HepG2 (cell line): Measurements from ENCODE around the gene BMI1. TPM values are rescaled to one million over a fixed set of nuclear protein-coding genes. Genes with fewer than 3 reads are reported as not detected.

Experiments
- ESRRA ChIP-seq: sonication (generic); formaldehyde crosslinking; IDR thresholded peaks from 2 replicates; pipeline ENCODE4 v1.5.1; 2020; ENCODE audit warnings: mild to moderate bottlenecking, low read depth, missing genetic modification reagents
- GABPA ChIP-seq, 2 experiments: IDR thresholded peaks; 2 replicates each; pipeline ENCODE4 v1.6.1; 2011 to 2016; ENCODE audit warnings: low read depth in 2 of 2, low read length in 1 of 2, missing biosample characterization in 1 of 2, missing genetic modification characterization in 1 of 2
- IRF2 ChIP-seq: IDR thresholded peaks from 2 replicates; pipeline ENCODE4 v1.6.1; 2018; ENCODE audit warnings: missing genetic modification reagents, missing compliant biosample characterization
- MAX ChIP-seq: IDR thresholded peaks from 2 replicates; pipeline ENCODE4 v1.6.1; 2012; ENCODE audit warnings: inconsistent platforms
- MED1 ChIP-seq: sonication (generic); formaldehyde crosslinking; IDR thresholded peaks from 2 replicates; pipeline ENCODE4 v1.4.0; 2020; ENCODE audit warnings: missing genetic modification reagents
- MTA3 ChIP-seq: sonication (generic); formaldehyde crosslinking; IDR thresholded peaks from 2 replicates; pipeline ENCODE4 v1.4.0; 2020; ENCODE audit warnings: missing genetic modification reagents
- PHF8 ChIP-seq: sonication (generic); formaldehyde crosslinking; IDR thresholded peaks from 2 replicates; pipeline ENCODE4 v1.5.0; 2020; ENCODE audit warnings: missing genetic modification reagents
- POLR2G ChIP-seq: fragments of 200-400 bp; formaldehyde crosslinking; IDR thresholded peaks from 2 replicates; pipeline ENCODE4 v1.6.1; 2018; ENCODE audit warnings: mild to moderate bottlenecking, low read depth, low read length, moderate library complexity
- RAD21 ChIP-seq: fragments of 450-650 bp; formaldehyde crosslinking; IDR thresholded peaks from 2 replicates; pipeline ENCODE4 v1.5.0; 2020; ENCODE audit warnings: mild to moderate bottlenecking
- RBFOX2 ChIP-seq: fragments of 200-400 bp; formaldehyde crosslinking; IDR thresholded peaks from 2 replicates; pipeline ENCODE4 v1.6.1; 2017; ENCODE audit warnings: low read depth, mild to moderate bottlenecking, low read length
- SPEN ChIP-seq: sonication (generic); formaldehyde crosslinking; IDR thresholded peaks from 2 replicates; pipeline ENCODE4 v1.5.1; 2020; ENCODE audit warnings: low read depth, mild to moderate bottlenecking, missing genetic modification reagents
- U2AF2 ChIP-seq: fragments of 200-400 bp; formaldehyde crosslinking; IDR thresholded peaks from 2 replicates; pipeline ENCODE4 v1.6.1; 2017; ENCODE audit warnings: low read depth, mild to moderate bottlenecking, low read length
- ZBTB14 ChIP-seq: sonication (generic); formaldehyde crosslinking; IDR thresholded peaks from 2 replicates; pipeline ENCODE4 v1.4.0; 2020; ENCODE audit warnings: missing genetic modification reagents
- ZFX ChIP-seq: sonication (generic); formaldehyde crosslinking; IDR thresholded peaks from 2 replicates; pipeline ENCODE4 v1.4.0; 2020; ENCODE audit warnings: mild to moderate bottlenecking, low read depth, missing genetic modification reagents, moderate library complexity
- ZNF230 ChIP-seq: sonication (generic); formaldehyde crosslinking; IDR thresholded peaks from 2 replicates; pipeline ENCODE4 v1.4.0; 2020; ENCODE audit warnings: mild to moderate bottlenecking, missing genetic modification reagents
- ZNF263 ChIP-seq: sonication (generic); formaldehyde crosslinking; IDR thresholded peaks from 2 replicates; pipeline ENCODE4 v1.4.0; 2020; ENCODE audit warnings: missing genetic modification reagents
- ZNF382 ChIP-seq: sonication (generic); formaldehyde crosslinking; IDR thresholded peaks from 2 replicates; pipeline ENCODE4 v1.5.0; 2020; ENCODE audit warnings: missing genetic modification reagents, mild to moderate bottlenecking, borderline replicate concordance
- ZNF563 ChIP-seq: sonication (generic); formaldehyde crosslinking; IDR thresholded peaks from 2 replicates; pipeline ENCODE4 v1.8.0; 2022; ENCODE audit warnings: mild to moderate bottlenecking, moderate library complexity, missing genetic modification reagents
- ZUFSP ChIP-seq: sonication (generic); formaldehyde crosslinking; IDR thresholded peaks from 2 replicates; pipeline ENCODE4 v1.9.0; 2021; ENCODE audit warnings: missing genetic modification reagents, mild to moderate bottlenecking, borderline replicate concordance
- polyA plus RNA-seq, 8 experiments: library from polyadenylated mRNA; depleted of rRNA in 3 of 8; stranded (reverse) in 7 of 8; unstranded in 1 of 8; fragments of >200 nt; fragmentation: Illumina TruSeq in 4 of 8; extraction: Trizol in 4 of 8; gene quantifications; 2 replicates each; pipeline versions ENCODE4 v1.2.1 to v1.2.3, GENCODE V29; 2011 to 2016; ENCODE audit warnings: low read depth in 4 of 8, missing spikeins in 1 of 8, mixed read lengths in 1 of 8; ENCODE audit not compliant: insufficient read depth in 1 of 8
- total RNA-seq, 5 experiments: library from RNA; depleted of rRNA; stranded (reverse); fragments of >200 nt; fragmentation: Illumina TruSeq; extraction: Trizol; gene quantifications; 2 replicates each; pipeline ENCODE4 v1.2.3, GENCODE V29; 2016; ENCODE audit warnings: low read depth in 1 of 5
- TF ChIP-seq, protein P1 (sequence below): sonication (generic); formaldehyde crosslinking; IDR thresholded peaks from 2 replicates; pipeline ENCODE4 v1.4.0; 2020; ENCODE audit warnings: missing genetic modification reagents
- TF ChIP-seq, protein P2 (sequence below): sonication (generic); formaldehyde crosslinking; IDR thresholded peaks from 2 replicates; pipeline ENCODE4 v1.4.0; 2020; ENCODE audit warnings: missing genetic modification reagents, borderline replicate concordance
- TF ChIP-seq, protein P3 (sequence below): IDR thresholded peaks from 2 replicates; pipeline ENCODE4 v1.6.1; 2016; ENCODE audit warnings: mild to moderate bottlenecking, missing biosample characterization, missing genetic modification reagents

The BMI1 gene
- total and polyA plus RNA-seq, 2 of the 13 experiments (the other 11 are each of a cell fraction or from before 2014, with no cell fraction given): 30.5 to 44.0 TPM

- peak; percentile 40; the same call in 1 of the 2 replicates for TF ChIP-seq IRF2
- TF ChIP-seq PHF8: peak; percentile 22; the same call in 1 of the 2 replicates
- TF ChIP-seq POLR2G: peak; percentile 51
- TF ChIP-seq, protein P1, sequence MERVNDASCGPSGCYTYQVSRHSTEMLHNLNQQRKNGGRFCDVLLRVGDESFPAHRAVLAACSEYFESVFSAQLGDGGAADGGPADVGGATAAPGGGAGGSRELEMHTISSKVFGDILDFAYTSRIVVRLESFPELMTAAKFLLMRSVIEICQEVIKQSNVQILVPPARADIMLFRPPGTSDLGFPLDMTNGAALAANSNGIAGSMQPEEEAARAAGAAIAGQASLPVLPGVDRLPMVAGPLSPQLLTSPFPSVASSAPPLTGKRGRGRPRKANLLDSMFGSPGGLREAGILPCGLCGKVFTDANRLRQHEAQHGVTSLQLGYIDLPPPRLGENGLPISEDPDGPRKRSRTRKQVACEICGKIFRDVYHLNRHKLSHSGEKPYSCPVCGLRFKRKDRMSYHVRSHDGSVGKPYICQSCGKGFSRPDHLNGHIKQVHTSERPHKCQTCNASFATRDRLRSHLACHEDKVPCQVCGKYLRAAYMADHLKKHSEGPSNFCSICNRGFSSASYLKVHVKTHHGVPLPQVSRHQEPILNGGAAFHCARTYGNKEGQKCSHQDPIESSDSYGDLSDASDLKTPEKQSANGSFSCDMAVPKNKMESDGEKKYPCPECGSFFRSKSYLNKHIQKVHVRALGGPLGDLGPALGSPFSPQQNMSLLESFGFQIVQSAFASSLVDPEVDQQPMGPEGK (CRISPR knock-in tag): no peak
- peak; percentile 61; the same call in 1 of the 2 replicates for TF ChIP-seq RBFOX2
- TF ChIP-seq, protein P2, sequence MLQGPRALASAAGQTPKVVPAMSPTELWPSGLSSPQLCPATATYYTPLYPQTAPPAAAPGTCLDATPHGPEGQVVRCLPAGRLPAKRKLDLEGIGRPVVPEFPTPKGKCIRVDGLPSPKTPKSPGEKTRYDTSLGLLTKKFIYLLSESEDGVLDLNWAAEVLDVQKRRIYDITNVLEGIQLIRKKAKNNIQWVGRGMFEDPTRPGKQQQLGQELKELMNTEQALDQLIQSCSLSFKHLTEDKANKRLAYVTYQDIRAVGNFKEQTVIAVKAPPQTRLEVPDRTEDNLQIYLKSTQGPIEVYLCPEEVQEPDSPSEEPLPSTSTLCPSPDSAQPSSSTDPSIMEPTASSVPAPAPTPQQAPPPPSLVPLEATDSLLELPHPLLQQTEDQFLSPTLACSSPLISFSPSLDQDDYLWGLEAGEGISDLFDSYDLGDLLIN (CRISPR knock-in tag): no peak
- TF ChIP-seq ZFX (CRISPR knock-in tag): peak; percentile 64
- TF ChIP-seq ESRRA (CRISPR knock-in tag): no peak
- TF ChIP-seq RAD21 (CRISPR knock-in tag): peak; percentile 37; the same call in 1 of the 2 replicates
- peak; percentile 23; the same call in 1 of the 2 replicates for TF ChIP-seq ZBTB14 (CRISPR knock-in tag)
- peak; percentile 89 for TF ChIP-seq ZNF263 (CRISPR knock-in tag)
- 0 out of 2 replicates have a peak, but pooled peaks have one; percentile 37 for TF ChIP-seq ZNF563
- no peak for TF ChIP-seq MTA3 (CRISPR knock-in tag)
- TF ChIP-seq U2AF2: no peak
- TF ChIP-seq ZNF382: no peak
- TF ChIP-seq SPEN (CRISPR knock-in tag): peak; percentile 28; the same call in 1 of the 2 replicates
- TF ChIP-seq GABPA (IDR thresholded peaks at IDR 0.05; ENCODE audit: low read depth, low read length): no peak
- peak; percentile 33; the same call in 1 of the 2 replicates for TF ChIP-seq GABPA (CRISPR knock-in tag; IDR thresholded peaks at IDR 0.05; ENCODE audit: low read depth)
- 0 out of 2 replicates have a peak, but pooled peaks have one; percentile 25 for TF ChIP-seq MED1 (CRISPR knock-in tag)
- TF ChIP-seq ZNF230 (CRISPR knock-in tag): no peak
- TF ChIP-seq MAX: peak; percentile 45; the same call in 1 of the 2 replicates
- TF ChIP-seq ZUFSP (CRISPR knock-in tag): no peak
- TF ChIP-seq, protein P3, sequence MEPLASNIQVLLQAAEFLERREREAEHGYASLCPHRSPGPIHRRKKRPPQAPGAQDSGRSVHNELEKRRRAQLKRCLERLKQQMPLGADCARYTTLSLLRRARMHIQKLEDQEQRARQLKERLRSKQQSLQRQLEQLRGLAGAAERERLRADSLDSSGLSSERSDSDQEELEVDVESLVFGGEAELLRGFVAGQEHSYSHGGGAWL: peak; percentile 33; the same call in 1 of the 2 replicates
Measured at GRCh38 chr10:22325272-22326144, 4.6 kb downstream of the BMI1 start (continued).
